HepG2 (cell line): Measurements from ENCODE around the gene NKD1. TPM values are rescaled to one million over a fixed set of nuclear protein-coding genes. Genes with fewer than 3 reads are reported as not detected.

Experiments
- DR1 ChIP-seq: sonication (generic); formaldehyde crosslinking; IDR thresholded peaks from 2 replicates; pipeline ENCODE4 v1.8.0; 2021; ENCODE audit warnings: mild to moderate bottlenecking, missing genetic modification reagents, inconsistent platforms
- E2F1 ChIP-seq: sonication (generic); formaldehyde crosslinking; IDR thresholded peaks from 2 replicates; pipeline ENCODE4 v1.5.0; 2020; ENCODE audit warnings: missing genetic modification reagents
- GRHL1 ChIP-seq: sonication (generic); formaldehyde crosslinking; conservative IDR thresholded peaks from 2 replicates; pipeline ENCODE4 v1.8.0; 2022; ENCODE audit warnings: missing genetic modification reagents
- HOXA9 ChIP-seq: sonication (generic); formaldehyde crosslinking; IDR thresholded peaks from 2 replicates; pipeline ENCODE4 v1.8.1; 2022; ENCODE audit warnings: missing genetic modification reagents, mild to moderate bottlenecking, moderate library complexity, borderline replicate concordance
- IRF2 ChIP-seq: IDR thresholded peaks from 2 replicates; pipeline ENCODE4 v1.6.1; 2018; ENCODE audit warnings: missing genetic modification reagents, missing compliant biosample characterization
- JUND ChIP-seq: sonication (generic); formaldehyde crosslinking; IDR thresholded peaks from 2 replicates; pipeline ENCODE4 v1.8.0; 2022; ENCODE audit warnings: mild to moderate bottlenecking, missing genetic modification reagents
- MAFF ChIP-seq: IDR thresholded peaks from 2 replicates; pipeline ENCODE4 v1.6.1; 2011; ENCODE audit warnings: low read depth, low read length, improper control_type of control experiment
- MAX ChIP-seq: IDR thresholded peaks from 2 replicates; pipeline ENCODE4 v1.6.1; 2012; ENCODE audit warnings: inconsistent platforms
- MTF1 ChIP-seq: sonication (generic); formaldehyde crosslinking; IDR thresholded peaks from 2 replicates; pipeline ENCODE4 v1.5.0; 2020; ENCODE audit warnings: missing genetic modification reagents
- NR0B2 ChIP-seq: sonication (generic); formaldehyde crosslinking; IDR thresholded peaks from 2 replicates; pipeline ENCODE4 v1.4.0; 2020; ENCODE audit warnings: mild to moderate bottlenecking, missing genetic modification reagents
- POGZ ChIP-seq: sonication (generic); formaldehyde crosslinking; IDR thresholded peaks from 2 replicates; pipeline ENCODE4 v1.4.0; 2020; ENCODE audit warnings: mild to moderate bottlenecking, missing genetic modification reagents
- POLR2A ChIP-seq, 2 experiments: IDR thresholded peaks; 2 replicates each; pipeline ENCODE4 v1.6.1; 2011; ENCODE audit warnings: low read depth in 2 of 2, low read length in 2 of 2, mild to moderate bottlenecking in 1 of 2, moderate library complexity in 1 of 2; ENCODE audit not compliant: insufficient read depth in 1 of 2
- RARA ChIP-seq: IDR thresholded peaks from 2 replicates; pipeline ENCODE4 v1.6.1; 2016; ENCODE audit warnings: missing genetic modification reagents, missing compliant biosample characterization
- RBM39 ChIP-seq: fragments of 200-400 bp; formaldehyde crosslinking; IDR thresholded peaks from one replicate; pipeline ENCODE4 v1.6.1; 2018; ENCODE audit warnings: antibody characterized with exemption, mild to moderate bottlenecking, low read depth, low read length; ENCODE audit not compliant: poor library complexity, severe bottlenecking
- TBL1XR1 ChIP-seq: fragments of 150-350 bp; IDR thresholded peaks from 2 replicates; pipeline ENCODE4 v1.6.1; 2014; ENCODE audit warnings: borderline replicate concordance, low read length; ENCODE audit not compliant: partially characterized antibody
- TBX3 ChIP-seq: fragments of 450-650 bp; IDR thresholded peaks from 2 replicates; pipeline ENCODE4 v1.6.1; 2017; ENCODE audit warnings: antibody characterized with exemption, mild to moderate bottlenecking, inconsistent platforms, borderline replicate concordance
- USF2 ChIP-seq, 2 experiments: sonication (generic) in 1 of 2; formaldehyde crosslinking in 1 of 2; IDR thresholded peaks; 2 replicates each; pipeline versions ENCODE4 v1.5.1 to v1.6.1; 2011 to 2020; ENCODE audit warnings: borderline replicate concordance in 1 of 2, low read depth in 1 of 2, low read length in 1 of 2, mild to moderate bottlenecking in 1 of 2, missing genetic modification reagents in 1 of 2, moderate library complexity in 1 of 2
- ZBTB14 ChIP-seq: sonication (generic); formaldehyde crosslinking; IDR thresholded peaks from 2 replicates; pipeline ENCODE4 v1.4.0; 2020; ENCODE audit warnings: missing genetic modification reagents
- ZC3H13 ChIP-seq: sonication (generic); formaldehyde crosslinking; IDR thresholded peaks from 2 replicates; pipeline ENCODE4 v1.8.1; 2023; ENCODE audit warnings: mild to moderate bottlenecking, missing genetic modification reagents, moderate library complexity
- ZFYVE20 ChIP-seq: sonication (generic); formaldehyde crosslinking; IDR thresholded peaks from 2 replicates; pipeline ENCODE4 v1.8.0; 2023; ENCODE audit warnings: low read depth, mild to moderate bottlenecking, moderate library complexity, missing genetic modification reagents, borderline replicate concordance
- ZNF644 ChIP-seq: IDR thresholded peaks from 2 replicates; pipeline ENCODE4 v1.6.1; 2016; ENCODE audit warnings: low read depth
- ZNF879 ChIP-seq: sonication (generic); formaldehyde crosslinking; IDR thresholded peaks from 2 replicates; pipeline ENCODE4 v1.8.1; 2023; ENCODE audit warnings: missing genetic modification reagents
- polyA plus RNA-seq, 8 experiments: library from polyadenylated mRNA; depleted of rRNA in 3 of 8; stranded (reverse) in 7 of 8; unstranded in 1 of 8; fragments of >200 nt; fragmentation: Illumina TruSeq in 4 of 8; extraction: Trizol in 4 of 8; gene quantifications; 2 replicates each; pipeline versions ENCODE4 v1.2.1 to v1.2.3, GENCODE V29; 2011 to 2016; ENCODE audit warnings: low read depth in 4 of 8, missing spikeins in 1 of 8, mixed read lengths in 1 of 8; ENCODE audit not compliant: insufficient read depth in 1 of 8
- total RNA-seq, 5 experiments: library from RNA; depleted of rRNA; stranded (reverse); fragments of >200 nt; fragmentation: Illumina TruSeq; extraction: Trizol; gene quantifications; 2 replicates each; pipeline ENCODE4 v1.2.3, GENCODE V29; 2016; ENCODE audit warnings: low read depth in 1 of 5

Gene NKD1
- total and polyA plus RNA-seq, 2 of the 13 experiments (the other 11 are each of a cell fraction or from before 2014, with no cell fraction given) = 70.4 to 121 TPM

GRCh38 chr16:50547340-50548124, 664 bp upstream of the NKD1 start (continued):
- TF ChIP-seq TBL1XR1 (peak; percentile 86), MAX (peak; percentile 73), NR0B2 (CRISPR knock-in tag) (no peak), DR1 (no peak), RBM39 (peak; percentile 95), POLR2A (IDR thresholded peaks at IDR 0.05; ENCODE audit: insufficient read depth in 1 of 2, low read depth in 2 of 2, low read length in 2 of 2) (peak in 1 of 2 experiments; percentile 0; a peak in 1 of 4 replicates), ZC3H13 (CRISPR knock-in tag) (peak; percentile 66; the same call in 1 of the 2 replicates), ZNF879 (peak; percentile 66), RARA (CRISPR knock-in tag) (peak; percentile 95), ZBTB14 (no peak), E2F1 (CRISPR knock-in tag) (peak; percentile 38; the same call in 1 of the 2 replicates), USF2 (IDR thresholded peaks at IDR 0.05; ENCODE audit: low read depth, low read length) (no peak), USF2 (CRISPR knock-in tag; IDR thresholded peaks at IDR 0.05; ENCODE audit: borderline replicate concordance) (no peak), GRHL1 (no peak), MAFF (no peak), IRF2 (peak; percentile 60; the same call in 1 of the 2 replicates), JUND (CRISPR knock-in tag) (no peak), MTF1 (CRISPR knock-in tag) (no peak), POGZ (CRISPR knock-in tag) (peak; percentile 78), ZFYVE20 (no peak), TBX3 (peak; percentile 59; the same call in 1 of the 2 replicates), ZNF644 (CRISPR knock-in tag) (peak; percentile 31; the same call in 1 of the 2 replicates), HOXA9 (no peak)
